Measurements from ENCODE around the gene RAB6B.

Gene RAB6B

GRCh38 chr3:133828576-133829309, 66.9 kb downstream of the RAB6B start:
- DNase-seq (ENCODE audit: low read depth): no peak
- no peak for TF ChIP-seq CTCF (IDR thresholded peaks at IDR 0.05; ENCODE audit: insufficient read depth, low read depth, low read length, missing control alignments)
- no peak overlapping the region for H3K4me3 ChIP-seq (ENCODE audit: low read length)

- no peak for DNase-seq (ENCODE audit: low read depth)
- no peak for TF ChIP-seq CTCF (IDR thresholded peaks at IDR 0.05; ENCODE audit: insufficient read depth, low read depth, low read length, missing control alignments)
- H3K4me3 ChIP-seq (ENCODE audit: low read length): no peak overlapping the region
Measured at GRCh38 chr3:133827684-133828083, 68.0 kb downstream of the RAB6B start.

DNA sequence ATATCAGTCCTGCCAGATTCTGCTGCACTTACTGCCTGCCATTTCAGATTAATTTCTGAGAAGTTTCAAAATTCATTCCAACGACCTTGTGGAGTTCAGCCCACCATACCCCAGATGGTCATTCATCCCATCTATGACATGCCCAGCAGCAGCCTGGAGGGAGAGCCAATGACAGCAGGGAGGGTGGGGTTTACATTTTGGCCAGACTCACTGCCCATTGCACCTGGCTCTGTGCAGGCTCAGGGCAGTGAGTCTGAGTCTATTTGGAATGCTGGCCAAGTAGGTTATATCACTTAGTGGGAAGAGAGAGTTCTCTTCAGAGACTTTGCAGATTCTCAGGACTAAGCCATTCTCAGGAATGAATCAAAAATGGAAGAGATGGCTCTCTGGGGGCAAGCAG, 68.5 kb downstream of the RAB6B start:
- H3K4me3 ChIP-seq (ENCODE audit: low read length): no peak overlapping the region
- no peak for TF ChIP-seq CTCF (IDR thresholded peaks at IDR 0.05; ENCODE audit: insufficient read depth, low read depth, low read length, missing control alignments)
- no peak for DNase-seq (ENCODE audit: low read depth)

DNA sequence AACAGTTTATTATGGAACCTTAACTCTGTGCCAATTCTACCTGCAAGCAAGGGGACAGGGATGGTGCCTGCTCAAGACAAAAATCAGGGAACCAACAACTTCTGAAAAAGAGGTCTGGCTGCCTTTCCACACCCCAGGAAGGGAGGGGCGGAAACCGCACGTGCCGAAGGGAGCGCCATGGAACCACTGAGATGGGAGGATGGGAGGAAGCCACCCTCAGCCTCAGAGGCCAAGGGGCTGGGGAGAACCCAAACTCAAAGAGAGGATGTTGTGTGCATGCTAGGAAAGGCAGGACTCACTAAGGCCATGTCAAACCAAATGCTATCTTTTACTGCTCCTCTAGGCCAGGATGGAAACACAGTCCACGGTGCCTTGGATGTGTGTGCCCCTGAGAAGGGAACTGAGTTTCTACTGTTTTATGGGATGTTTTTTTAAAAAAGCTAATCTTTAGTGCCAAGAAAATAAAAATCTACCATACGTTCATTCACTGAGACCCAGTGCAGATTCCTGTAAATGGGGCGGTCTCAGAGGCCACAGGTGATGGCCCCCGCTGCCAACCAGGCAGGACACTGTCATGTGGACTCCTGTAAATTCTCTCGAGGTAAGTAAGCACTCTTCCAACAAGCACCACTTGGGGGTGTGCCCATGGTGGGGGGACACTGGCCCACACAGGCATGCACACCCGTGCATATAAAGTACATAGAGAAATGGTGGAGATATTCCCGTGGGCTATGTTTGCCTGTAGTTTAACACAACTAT, 69.5 kb downstream of the RAB6B start:
- no peak for DNase-seq (ENCODE audit: low read depth)
- H3K4me3 ChIP-seq (ENCODE audit: low read length): no peak overlapping the region
- TF ChIP-seq CTCF (IDR thresholded peaks at IDR 0.05; ENCODE audit: insufficient read depth, low read depth, low read length, missing control alignments): no peak

DNA sequence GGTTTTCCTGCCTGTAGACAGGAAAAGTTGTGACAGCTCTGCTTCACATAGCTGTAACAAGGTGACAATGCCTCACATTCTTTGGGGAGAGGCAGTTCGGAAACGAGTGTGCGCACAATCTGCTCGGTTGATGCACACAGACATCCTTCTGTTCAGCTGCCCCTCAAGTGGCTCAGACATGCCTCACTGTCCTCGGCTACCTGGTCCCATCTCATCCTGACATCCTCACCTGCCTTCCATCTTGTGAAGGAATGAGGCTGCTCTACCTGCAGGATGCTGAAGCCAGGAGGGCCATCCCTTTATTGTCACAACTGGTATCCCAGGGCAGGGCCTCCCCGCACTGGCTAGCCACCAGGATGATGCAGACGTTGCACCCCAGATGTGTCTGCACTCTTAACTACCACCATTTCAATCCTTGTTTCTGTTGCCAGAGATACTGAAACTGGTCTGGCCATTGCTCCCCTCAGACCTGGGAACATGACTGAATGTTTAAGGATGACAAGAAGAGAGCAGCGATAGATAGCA, 70.7 kb downstream of the RAB6B start:
- TF ChIP-seq CTCF (IDR thresholded peaks at IDR 0.05; ENCODE audit: insufficient read depth, low read depth, low read length, missing control alignments): no peak
- H3K4me3 ChIP-seq (ENCODE audit: low read length): no peak overlapping the region
- no peak for DNase-seq (ENCODE audit: low read depth)

DNA sequence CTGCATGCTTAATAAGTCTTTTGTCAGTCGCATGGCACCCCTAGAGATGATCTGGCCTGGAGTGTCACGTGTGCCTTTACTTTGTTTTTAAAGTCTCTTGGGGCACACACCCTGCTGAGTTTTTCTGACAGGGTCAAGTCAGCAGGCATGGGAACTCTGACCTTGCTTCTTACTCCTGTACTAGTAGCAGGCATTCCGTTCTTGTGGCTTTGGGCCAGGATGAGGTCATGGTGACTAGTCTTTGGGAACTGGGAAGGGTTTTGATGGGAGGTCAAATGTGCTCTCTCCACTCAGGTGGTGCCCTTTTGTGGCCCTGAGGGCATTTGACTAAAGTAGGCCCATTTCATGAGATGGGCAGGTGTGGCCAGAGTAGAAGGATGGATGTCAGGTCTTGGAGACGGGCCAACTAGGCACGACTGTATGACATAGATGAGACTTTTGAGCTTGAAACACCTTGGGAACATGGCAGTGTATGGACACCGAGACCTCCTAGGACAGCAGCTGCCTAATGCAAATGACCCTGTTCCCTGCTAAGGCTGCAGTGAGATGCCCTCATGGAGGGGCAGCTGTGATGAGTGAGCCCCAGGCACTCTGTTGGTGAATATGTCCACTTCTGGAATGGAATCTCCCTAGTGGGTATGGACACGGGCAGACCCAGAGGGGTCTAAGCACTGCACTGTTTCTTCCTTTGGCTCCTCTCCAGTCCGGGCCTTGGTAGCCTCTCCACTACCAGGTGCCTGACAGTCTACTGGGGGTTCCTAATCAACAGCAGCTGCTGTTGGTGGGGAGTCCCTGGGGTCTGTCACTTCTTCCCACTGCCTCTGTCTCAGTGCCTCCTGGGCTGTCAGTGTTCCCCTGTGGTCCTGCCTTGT, 73.7 kb downstream of the RAB6B start:
- peak; percentile 77 for DNase-seq (ENCODE audit: low read depth)

More for the DNA sequence above, 73.7 kb downstream of the RAB6B start:
- no peak overlapping the region for H3K4me3 ChIP-seq (ENCODE audit: low read length)
- peak; percentile 17 for TF ChIP-seq CTCF (IDR thresholded peaks at IDR 0.05; ENCODE audit: insufficient read depth, low read depth, low read length, missing control alignments)
